T-helper 1 cell (primary cell): Measurements from ENCODE around the gene NAV2.

Source experiments
- DNase-seq, 5 donors: peaks; one replicate each; pipeline ENCODE4 v3.0.0-alpha.2; 2012 to 2020

Gene NAV2

DNA sequence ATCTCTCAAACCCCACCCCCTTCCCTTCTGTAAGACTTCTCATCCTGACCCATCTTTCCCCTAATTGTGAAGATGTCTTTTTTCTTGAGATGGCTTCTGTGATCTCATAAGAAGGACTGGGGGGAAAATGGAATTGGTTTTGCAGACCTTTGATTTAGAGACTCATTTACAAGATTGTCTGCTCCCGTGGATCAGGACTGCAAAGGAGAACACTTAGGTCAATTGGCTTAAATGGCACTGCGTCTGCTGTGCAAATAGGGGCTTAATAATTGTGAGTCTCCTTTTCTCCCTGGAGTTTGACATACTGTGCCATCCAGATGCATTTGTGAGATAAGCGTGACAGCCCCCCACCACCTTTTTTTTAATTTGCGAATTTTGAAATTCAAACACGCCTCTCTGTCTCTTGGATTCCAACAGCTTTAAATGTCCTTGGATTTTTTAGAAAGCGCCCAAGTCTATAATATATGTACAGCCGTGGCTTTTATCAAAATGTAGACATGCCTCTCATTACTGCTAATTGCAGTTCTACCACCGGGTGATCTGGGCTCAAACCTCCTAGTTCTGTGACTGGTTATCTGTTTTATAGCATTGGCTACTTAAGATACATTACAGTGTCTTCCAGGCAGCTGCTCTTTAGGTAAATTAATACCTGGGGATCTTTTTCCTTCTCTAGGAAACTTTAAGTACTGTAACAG is 297.7 kb downstream of the NAV2 start:
- no peak for DNase-seq

DNA sequence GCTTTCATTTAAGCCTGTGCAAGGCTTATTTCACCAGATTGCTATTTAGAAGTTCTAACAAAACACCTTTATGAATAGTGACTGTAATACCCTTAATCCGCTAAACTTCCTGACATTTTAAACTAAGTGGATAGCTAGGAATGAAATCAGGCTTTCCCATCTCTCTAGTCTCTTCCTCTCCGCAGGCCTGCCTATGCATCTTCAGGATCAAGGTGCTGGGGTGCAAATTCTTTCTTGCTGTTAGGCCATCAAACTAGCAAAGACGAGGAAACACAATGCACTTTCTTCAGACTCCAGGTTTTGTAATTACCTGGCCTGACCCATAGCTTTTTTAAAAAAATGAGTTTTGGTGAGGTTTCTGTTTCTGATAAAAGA is 298.2 kb downstream of the NAV2 start:
- no peak for DNase-seq

DNA sequence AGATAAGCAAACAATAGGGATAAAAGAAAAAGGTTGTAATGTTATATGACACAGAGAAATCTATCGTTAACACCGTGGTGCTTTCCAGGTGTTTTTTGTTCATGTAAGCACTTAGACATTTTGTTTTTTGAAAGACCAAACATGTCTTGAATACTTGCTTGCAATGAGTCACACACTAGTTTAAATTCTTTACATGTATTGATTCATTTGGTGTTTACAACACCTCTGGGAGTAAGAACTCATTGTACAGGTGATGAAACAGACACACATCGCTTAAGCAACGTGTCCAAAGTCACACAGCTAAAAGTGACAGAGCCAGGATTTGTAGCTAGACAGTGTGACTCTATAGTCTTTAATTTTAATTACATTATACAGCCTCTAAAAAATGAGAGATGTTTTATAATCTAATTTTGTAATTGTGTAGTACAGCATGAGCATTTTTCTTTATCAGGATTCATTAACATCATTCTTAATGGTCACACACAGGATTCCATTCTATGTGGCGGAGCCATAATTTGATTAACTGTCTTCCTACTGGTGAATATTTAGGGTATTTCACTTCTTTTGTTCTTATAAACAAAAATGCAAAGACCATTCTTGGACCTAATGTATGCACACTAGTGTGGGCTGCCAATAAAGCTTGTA is 298.8 kb downstream of the NAV2 start:
- no peak for DNase-seq

DNA sequence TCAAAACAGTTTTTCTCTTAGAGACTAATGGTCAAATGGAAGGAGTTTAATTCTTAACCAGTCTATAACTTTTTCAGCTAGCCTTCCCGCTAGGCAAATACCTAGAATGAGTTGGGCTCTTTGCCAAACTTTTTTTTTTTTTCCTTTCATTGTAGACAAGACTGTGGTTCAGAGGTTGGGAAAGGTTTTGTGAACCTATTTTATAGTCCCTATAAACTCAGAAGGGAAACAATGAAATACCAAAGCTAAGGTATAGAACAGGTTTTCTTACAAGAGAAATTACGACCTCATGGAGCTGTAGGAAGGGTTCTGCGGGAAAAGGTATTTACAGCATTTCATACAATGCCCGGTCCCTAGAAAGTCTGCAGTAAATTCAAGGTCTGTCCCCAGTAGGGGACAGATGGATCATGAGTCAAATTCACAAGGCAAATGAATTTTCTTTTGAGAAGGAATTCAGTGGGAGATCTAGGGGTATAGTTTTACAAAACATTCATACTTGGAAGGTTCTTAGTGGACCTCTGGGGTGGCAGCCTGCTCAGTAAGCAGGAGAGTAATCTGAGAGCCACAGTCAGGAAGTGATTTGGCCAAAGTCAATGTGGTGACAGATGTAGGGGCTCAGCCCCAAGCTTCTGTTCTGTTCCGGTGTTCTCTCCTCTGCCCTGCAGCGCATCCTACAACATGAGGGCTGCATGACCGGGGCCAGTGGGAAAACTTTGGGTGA is 300.9 kb downstream of the NAV2 start:
- DNase-seq: no peak

DNA sequence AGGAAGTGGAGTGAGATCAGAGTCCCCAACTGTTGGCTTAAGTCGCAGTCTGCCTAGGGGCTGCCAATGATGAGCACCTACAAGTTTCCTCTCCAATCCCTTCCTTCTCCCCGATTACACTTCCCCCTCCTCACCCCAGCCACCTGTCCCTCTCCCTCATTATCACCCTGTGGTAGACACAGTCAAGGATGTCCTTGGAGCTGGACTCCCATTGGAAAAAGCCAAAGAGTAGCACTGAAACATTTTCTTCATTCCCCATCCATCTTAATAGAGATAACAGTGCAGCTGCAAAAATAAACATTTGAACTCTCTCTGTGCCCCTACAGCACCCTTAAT is 301.4 kb downstream of the NAV2 start:
- no peak for DNase-seq

DNA sequence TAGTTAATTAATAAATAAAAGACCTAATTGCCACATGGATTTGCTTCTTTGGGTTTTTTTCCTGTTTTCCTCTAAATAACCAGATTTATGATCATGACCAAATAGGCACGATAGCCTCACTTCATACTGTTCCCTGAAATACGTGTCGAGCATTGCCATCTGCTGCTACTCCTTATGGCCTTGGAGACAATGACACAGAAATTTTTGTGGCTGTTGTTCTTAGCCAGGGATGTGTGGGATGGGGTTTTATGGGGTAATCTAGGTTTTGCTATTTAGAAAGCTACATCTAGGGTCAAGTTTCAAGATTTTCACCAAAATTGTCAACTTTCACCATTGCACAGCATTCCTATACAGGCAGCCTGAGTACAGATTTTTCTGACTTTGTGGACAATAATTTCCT is 302.5 kb downstream of the NAV2 start:
- DNase-seq: no peak

DNA sequence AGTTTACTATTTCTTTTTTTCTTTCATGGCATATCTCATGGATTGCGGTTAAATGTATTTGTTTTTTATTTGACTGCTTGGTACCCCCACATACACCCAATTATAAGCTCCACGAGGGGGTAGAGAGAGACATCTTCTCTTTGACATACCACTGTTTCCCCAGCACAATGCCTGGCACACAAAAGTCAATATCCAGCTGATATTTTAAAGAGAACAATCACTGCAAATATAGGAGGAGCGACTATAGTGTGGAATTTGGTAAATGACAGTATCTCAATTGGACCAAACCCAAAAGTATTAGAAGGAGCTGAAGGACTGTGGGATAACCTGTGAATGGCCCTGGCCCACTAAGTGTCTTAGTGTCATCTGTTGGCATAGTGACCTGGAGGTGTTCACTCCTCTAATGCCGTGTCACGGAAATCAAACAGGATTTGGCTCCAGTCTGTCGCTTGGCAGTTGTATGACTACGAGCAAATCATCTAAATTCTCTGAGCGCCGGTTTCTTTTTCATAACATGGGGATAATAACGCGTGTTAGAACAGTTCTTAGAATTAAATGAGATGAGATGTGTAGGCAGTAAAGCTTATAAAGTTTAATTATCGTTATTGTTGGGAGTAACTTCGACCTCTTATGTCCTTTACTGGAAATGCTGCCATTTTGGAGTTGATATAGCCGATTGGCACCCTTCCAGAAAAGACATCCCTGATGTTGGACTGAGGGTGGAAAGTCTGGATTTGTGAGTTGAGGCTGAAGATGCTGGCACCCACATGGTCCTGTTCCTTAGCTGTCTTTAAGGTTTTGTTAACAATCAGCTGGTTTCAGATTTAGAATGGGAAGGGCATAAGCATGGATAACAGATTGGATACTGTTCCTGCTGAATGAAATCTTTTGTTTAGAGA is 303.1 kb downstream of the NAV2 start:
- no peak for DNase-seq

DNA sequence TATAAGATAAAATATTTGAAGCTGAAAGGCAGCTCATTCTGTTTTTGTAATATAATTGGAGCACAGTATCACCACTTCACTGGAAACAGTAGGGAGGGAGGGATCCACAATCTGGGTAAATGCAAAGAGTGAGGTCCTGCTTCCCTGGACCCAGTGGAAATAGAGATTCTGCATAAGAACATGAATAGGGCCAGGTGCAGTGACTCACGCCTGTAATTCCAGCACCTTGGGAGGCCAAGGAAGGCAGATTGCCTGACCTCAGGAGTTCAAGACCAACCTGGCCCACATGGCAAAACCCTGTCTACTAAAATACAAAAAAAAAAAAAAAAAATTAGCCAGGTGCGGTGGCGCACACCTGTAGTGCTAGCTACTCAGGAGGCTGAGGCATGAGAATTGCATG is 303.9 kb downstream of the NAV2 start:
- no peak for DNase-seq

DNA sequence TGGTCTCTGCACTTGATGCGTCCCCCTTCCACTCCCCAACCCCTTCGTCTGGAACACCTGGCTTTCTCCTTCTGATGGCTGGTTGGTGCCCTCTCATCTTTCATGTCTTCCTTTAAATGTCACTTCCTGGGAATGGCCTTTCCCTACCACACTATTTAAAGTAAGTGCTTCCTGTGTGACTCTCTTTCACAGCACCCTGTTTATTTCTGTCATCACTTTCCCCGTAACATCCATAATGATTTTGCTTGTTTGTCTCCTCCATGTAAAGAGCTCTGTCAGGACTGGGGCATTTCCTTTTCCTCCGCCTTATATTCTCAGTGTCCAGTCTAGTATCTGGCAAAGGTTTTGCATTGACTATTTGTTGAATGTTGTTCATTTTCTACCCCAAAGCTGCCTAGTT is 304.7 kb downstream of the NAV2 start:
- DNase-seq: no peak

DNA sequence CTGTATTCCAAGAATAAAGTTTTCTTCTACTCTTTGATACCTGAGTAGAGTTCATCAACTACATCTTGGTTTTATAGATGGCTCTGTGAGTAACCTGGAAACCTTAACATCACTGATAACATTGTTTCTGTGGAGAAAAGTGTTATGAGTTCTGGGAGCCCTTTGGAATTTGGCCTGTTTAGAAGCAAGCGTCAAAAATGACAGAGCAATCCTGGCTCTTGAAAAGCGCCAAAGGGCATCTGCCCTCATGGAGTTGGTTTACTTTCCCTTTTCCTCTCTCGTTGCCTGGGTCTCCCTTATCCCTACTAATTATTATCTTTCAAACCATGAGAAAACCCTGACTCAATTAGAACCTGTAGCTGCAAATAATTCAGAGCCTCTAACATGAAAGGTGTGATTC is 307.6 kb downstream of the NAV2 start:
- no peak for DNase-seq

DNA sequence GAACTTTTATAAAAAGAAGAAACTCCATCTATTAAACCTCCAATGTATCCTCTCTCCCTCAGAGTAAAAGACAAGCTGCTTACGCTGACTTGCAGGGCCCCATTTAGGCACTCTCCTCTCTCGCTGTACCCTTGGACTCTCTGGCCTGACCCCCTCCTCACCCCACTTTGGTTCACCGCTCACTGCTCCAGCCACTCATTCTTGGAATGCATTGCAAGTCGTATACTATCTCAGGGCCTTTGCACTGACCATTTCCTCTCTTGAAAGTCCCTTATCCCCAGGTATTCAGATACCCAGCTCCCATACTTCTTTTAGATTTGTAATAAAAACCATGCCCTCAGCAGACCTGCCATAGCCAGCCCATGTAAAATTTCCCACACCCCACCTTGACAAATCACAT is 308.1 kb downstream of the NAV2 start:
- DNase-seq: no peak

DNA sequence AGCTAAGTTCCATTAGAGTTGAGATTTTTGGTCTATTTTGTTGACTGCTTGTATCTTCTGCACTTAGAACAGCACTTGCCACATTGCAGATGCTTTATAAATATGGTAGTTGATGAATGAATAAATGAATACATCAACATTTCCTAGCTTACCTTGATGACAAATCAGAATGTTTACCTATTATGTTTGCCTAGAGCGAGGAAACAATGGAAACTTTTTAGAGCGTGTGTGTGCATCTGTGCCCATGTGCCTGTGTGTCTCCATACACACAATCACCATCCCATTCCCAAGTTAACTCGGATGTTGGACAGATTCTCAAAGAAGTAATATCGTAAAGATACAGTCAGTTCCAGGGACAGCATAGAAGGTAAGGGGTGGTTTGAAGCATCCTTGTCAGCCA is 308.6 kb downstream of the NAV2 start:
- DNase-seq: no peak

DNA sequence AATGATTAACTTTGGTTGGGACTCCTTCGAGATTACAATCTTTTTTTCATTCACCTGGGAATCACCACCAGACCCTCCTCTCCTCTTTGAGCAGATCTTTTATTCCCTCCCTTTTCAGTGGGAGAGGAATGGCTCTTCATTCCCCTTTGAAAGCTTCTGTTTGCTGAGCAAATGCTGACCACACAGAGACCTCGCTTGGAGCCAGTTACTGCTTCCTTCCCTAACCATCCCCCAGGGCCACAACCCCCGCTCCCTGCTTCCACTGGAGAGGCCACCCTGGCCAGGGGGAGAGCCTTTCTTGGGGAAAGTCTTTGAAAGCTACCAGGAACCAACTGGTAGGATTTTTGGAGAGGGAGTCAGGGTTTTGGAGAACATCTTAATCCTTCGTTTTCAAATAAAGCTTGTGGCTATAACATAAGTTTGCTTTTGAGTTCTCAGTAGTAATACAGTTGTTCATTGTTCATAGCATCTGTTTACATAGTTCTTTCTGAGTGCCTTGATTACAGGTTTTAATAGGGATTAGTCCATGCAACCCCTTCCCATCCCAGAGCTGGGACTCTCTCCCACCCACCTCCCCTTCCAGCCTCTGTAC is 309.2 kb downstream of the NAV2 start:
- DNase-seq: no peak

DNA sequence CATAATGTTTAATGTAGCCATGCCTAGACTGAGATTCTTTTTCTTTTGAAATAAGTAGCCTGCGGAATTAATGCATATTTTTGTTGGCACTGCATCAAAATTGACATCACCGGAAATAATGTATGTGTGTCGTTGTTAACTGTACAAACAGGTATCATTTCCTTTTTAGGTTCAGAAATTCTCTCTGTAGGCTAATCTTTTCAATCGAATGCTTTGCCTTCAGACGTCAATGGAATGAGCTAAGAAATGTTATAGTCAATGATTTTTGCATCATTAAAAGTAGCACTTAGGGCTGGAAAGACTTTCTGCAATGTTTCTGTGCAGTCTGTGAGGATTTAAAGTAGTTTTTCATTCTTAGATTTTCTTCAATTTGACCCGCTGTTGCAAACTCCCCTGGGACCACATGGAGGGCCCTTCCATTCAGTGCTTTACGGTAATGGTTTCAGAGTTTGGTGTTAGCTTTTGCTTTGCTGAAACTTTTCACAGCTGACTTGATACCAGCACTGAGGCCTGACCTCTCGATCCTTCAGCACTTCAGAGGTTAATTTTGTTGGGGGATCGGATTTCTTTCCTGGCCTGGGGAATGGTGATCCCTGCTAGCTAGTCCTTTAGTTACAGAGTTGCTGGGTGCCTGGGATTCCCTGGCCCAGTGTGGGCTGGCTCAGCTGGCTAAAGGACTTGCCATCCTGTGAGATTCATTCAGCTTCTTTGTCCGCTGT is 309.9 kb downstream of the NAV2 start:
- no peak for DNase-seq

DNA sequence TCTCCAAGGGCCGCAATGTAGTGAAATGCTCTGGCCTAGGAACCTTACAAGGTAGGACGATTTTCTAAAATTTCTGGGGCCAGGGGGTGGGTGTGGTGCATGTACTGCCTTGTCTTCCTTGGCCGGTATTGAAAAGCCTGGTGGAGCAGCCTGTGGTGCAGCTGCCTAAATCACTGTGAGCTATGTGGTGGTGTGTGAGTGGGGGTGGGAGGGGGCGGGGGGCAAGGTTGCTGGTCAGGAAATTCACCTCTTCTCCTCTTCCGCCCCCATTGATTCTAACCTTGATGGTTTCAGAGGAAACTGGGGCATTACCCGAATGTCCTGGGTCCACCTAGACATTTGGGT is 310.4 kb downstream of the NAV2 start:
- DNase-seq: no peak

DNA sequence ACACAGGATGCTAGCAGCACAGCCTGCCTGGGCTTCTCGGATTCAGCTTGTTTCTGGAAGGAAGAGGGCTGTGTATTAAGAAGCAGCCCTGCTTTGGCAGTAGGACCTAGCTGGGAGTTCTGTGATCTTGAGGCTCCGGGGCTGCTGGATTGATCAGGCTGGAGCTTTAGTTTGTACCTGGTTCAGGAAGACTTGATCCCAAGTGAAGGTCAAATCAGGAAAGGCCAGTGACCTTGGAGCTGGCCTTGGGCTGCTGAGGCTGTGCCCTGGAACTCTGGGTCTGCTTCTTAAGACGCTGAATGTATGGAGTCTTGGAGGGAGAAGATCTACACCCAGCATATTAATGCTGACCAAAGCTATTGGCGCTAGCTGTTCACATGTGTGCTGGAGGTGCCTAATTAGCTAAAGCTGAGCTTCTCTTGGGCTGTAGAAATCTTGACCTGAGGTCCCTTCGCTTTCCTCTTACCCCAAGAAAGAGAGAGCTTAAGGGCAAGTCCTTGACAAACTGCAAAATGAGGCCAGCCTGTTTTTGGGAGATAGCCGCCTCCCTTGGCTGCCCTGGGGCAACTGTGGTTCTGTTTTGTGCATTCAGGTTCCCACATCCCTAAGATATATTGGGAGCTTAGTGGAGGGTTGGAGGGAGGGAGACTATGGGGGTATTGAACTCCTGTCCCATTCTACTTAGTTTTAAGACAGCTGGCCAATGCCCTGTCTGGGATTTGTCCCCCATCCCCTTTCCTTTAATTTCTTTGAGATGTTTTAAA is 311.7 kb downstream of the NAV2 start:
- no peak for DNase-seq

DNA sequence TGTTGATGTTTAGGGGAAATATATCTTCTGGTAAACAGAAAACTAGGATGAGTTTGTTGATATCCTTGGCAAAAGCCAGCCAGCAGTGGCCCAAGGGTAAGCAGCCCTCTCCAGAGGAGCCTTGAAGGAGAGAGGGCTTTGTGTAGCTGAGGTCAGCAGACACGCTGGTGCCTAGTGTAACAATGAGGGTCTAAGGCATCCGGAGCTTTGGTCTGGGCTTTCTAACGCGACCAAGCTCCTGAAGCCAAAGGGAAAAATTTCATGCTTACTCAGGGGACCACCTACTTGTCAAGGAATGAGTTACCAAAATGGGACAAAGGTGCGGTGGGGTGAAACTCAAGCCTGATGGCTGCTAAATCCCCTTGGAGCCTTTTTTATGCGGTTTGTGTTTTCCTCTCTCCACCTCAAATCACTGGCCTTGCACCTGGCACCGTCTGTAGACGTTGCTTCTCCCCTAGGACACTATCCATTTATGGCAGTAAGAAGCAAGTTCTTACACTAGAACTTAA is 312.7 kb downstream of the NAV2 start:
- DNase-seq: no peak

DNA sequence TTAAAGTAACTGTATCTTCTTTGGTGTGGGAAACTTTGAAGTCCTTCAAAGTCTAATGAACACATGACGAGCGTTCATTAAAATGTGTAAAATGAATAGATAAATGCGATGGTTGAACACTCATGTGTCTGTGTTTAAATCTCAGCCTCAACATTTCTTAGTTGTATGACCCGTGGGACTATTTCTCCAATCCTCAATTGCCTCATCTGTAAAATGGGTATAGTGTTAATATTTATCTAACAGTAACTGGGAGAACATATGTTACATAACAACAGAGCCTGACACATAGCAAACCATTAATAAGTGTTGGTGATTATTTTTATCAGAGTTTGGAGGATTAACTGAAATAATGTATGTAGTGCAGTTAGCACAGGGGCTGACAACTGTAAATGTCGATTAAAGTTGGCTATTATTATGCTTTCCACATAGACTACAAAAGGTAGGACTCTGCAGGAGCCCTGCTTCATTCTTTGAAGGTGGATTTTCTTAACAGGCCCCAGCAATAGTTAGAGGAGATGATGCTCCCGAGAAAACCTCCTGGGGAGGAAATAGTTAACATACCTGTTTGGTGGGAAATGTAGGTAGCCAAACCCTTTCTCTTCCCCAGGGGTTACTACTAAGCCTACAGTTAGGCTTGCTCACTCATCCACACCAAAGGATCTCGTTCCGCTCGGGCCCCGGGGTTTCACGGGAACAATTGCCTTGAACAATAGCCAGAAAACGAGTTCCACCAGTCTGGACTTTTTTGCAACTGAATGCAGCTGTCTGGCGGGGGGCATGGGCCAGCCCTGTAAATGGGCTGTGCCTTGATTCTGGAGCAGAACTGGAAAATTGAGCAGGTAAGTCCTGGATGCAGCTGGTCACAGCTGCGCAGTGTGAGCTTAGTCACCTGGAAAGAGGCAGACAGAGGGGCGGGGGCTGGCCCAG is 314.3 kb downstream of the NAV2 start:
- DNase-seq: no peak

DNA sequence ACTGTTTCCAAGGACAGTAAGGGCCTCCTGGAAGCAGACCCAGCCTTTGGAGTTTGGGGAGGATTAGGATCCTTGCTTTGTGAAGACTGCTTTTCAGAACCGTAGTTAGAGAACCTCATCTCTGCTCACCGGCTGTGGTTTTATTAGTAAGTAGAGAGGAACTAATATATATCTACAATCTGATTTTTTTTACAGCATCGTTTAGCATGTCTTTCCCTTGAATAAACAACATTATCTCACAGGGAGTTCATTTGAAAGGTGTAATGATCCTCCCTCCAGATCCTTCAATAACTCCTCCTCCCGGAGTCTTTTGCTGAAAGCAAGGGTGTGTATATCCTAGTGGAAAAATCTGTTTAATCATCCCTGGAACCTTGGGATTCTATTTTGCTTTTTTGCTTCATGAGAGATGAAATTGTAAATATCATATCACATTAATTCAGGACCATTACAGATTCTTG is 314.9 kb downstream of the NAV2 start:
- no peak for DNase-seq

DNA sequence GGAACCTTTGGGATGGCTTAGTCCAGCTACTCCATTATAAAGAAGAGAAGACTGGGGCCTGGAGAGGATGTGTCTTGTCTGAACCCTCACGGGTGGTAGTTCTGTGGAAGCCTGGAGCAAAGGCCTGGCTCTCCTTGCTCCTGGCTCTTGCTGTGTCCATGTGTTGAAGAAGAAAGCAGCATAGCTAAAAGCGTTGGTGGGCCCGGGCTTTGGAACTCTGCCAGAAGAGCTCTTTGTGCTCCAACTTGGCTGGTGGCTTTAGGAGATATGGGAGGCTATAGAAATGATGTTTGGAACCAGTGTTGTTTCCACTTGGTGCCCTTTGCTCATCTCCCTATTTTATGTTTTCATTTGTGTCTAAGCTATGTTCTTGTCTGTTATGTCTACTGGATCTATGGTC is 316.6 kb downstream of the NAV2 start:
- DNase-seq: no peak
